ENCODE results near the gene DCUN1D4. TPM values are rescaled to one million over a fixed set of nuclear protein-coding genes. Genes with fewer than 3 reads are reported as not detected.

The DCUN1D4 gene
- total RNA-seq, 1 donor from 2014 or later: 31.5 TPM

DNA sequence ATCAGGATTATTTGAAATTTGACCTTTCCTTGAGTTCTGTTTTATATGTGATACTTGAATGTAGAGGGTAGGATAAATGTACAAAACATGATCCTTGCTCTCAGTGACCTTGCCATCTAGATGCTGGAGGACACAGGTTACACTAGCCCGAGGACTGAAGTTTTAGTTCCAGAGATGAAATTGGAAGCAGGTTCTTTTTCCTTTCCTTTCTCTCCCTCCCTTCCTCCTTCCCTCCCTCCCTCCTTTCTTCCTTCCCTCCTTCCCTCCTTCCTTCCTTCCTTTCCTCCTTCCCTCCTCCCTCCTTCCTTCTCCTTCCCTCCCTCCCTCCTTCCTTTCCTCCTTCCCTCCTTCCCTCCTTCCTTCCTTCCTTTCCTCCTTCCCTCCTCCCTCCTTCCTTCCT lies 122.9 kb downstream of the DCUN1D4 start:
- no peaks in the 10 kb centered on the region for H3K9me3 Mint-ChIP-seq
- intact Hi-C loops (cut with micrococcal nuclease): no loop called here
- no peak overlapping the region for H3K4me3 Mint-ChIP-seq (ENCODE audit: low read depth)
- no peaks in the 10 kb centered on the region for H3K36me3 Mint-ChIP-seq (ENCODE audit: low read depth)
- no peaks in the 10 kb centered on the region for H3K4me1 Mint-ChIP-seq (ENCODE audit: low read depth)
- no peak overlapping the region for H3K27ac Mint-ChIP-seq
- DNase-seq (ENCODE audit: low spot score): no peak
- H3K27me3 Mint-ChIP-seq (ENCODE audit: low read depth): peaks cover 2% of the 10 kb centered on the region

Other genes starting within 250 kb of the DCUN1D4 start
- gene LRRC66, start 177.2 kb downstream of the DCUN1D4 start, total RNA-seq: 0.07 and 0.11 TPM in 2 replicates
- 21.2 and 21.5 TPM in 2 replicates for gene SGCB, start 195.1 kb downstream of the DCUN1D4 start, total RNA-seq
- 0.16 TPM in 1 of 2 replicates, not detected in the other for gene SPATA18, start 208.2 kb downstream of the DCUN1D4 start, total RNA-seq